LNCaP clone FGC (cell line): ENCODE results near the gene C16orf74.
A peak's percentile ranks its signal among the peaks of the same experiment; 100 is the strongest.

Experiments
- DNase-seq: peaks from one replicate; pipeline ENCODE4 v3.0.0-alpha.2; 2011; ENCODE audit warnings: low read depth
- H3K4me3 ChIP-seq: 2 replicates; pipeline ENCODE4 v1.5.1; 2011; ENCODE audit warnings: mild to moderate bottlenecking, low read depth, low read length, control low read depth
- CTCF ChIP-seq: IDR thresholded peaks from 2 replicates; pipeline ENCODE4 v1.5.1; 2012; ENCODE audit warnings: mild to moderate bottlenecking; ENCODE audit not compliant: control insufficient read depth, insufficient read depth; ENCODE audit errors: extremely low read depth

C16orf74 gene

GRCh38 chr16:85663891-85664321 is 87.0 kb downstream of the C16orf74 start:
- H3K4me3 ChIP-seq, result no peak overlapping the region
- TF ChIP-seq CTCF, result no peak
- DNase-seq, result no peak

GRCh38 chr16:85662976-85663830 is 87.7 kb downstream of the C16orf74 start:
- no peak overlapping the region for H3K4me3 ChIP-seq
- DNase-seq, result no peak
- no peak for TF ChIP-seq CTCF

- no peak for TF ChIP-seq CTCF
- DNase-seq, result no peak
- no peak overlapping the region for H3K4me3 ChIP-seq
Measured at GRCh38 chr16:85662482-85662812, 88.4 kb downstream of the C16orf74 start.

- H3K4me3 ChIP-seq, result no peak overlapping the region
- TF ChIP-seq CTCF, result no peak
- no peak for DNase-seq
Measured at GRCh38 chr16:85661740-85662481, 89.0 kb downstream of the C16orf74 start.

- H3K4me3 ChIP-seq, result no peak overlapping the region
- no peak for DNase-seq
- no peak for TF ChIP-seq CTCF
Measured at GRCh38 chr16:85660843-85661739, 89.8 kb downstream of the C16orf74 start.

GRCh38 chr16:85659805-85660511 is 90.9 kb downstream of the C16orf74 start:
- no peak for DNase-seq
- H3K4me3 ChIP-seq, result no peak overlapping the region
- peak; percentile 73 for TF ChIP-seq CTCF
